ENCODE results near the gene GRN.
A peak's percentile ranks its signal among the peaks of the same experiment; 100 is the strongest.

GRN gene

GRCh38 chr17:44314524-44314868 is 30.6 kb upstream of the GRN start:
- DNase-seq (ENCODE audit: low read depth): no peak
- H3K4me3 ChIP-seq (replicated peaks; ENCODE audit: low read depth, low read length): no peak overlapping the region
- TF ChIP-seq CTCF (IDR thresholded peaks at IDR 0.05; ENCODE audit: low read length, missing control alignments): no peak

GRCh38 chr17:44314869-44315661 is 30.0 kb upstream of the GRN start:
- DNase-seq (ENCODE audit: low read depth): peak; percentile 31
- no peak for TF ChIP-seq CTCF (IDR thresholded peaks at IDR 0.05; ENCODE audit: low read length, missing control alignments)
- peak overlapping the region; percentile 27 for H3K4me3 ChIP-seq (replicated peaks; ENCODE audit: low read depth, low read length)

- TF ChIP-seq CTCF (IDR thresholded peaks at IDR 0.05; ENCODE audit: low read length, missing control alignments): no peak
- H3K4me3 ChIP-seq (replicated peaks; ENCODE audit: low read depth, low read length): no peak overlapping the region
- DNase-seq (ENCODE audit: low read depth): no peak
Measured at GRCh38 chr17:44315760-44316731, 29.1 kb upstream of the GRN start.

- no peak overlapping the region for H3K4me3 ChIP-seq (replicated peaks; ENCODE audit: low read depth, low read length)
- TF ChIP-seq CTCF (IDR thresholded peaks at IDR 0.05; ENCODE audit: low read length, missing control alignments): no peak
- no peak for DNase-seq (ENCODE audit: low read depth)
Measured at GRCh38 chr17:44317545-44317944, 27.6 kb upstream of the GRN start.

- TF ChIP-seq CTCF (IDR thresholded peaks at IDR 0.05; ENCODE audit: low read length, missing control alignments): no peak
- DNase-seq (ENCODE audit: low read depth): no peak
- no peak overlapping the region for H3K4me3 ChIP-seq (replicated peaks; ENCODE audit: low read depth, low read length)
Measured at GRCh38 chr17:44318077-44318892, 26.8 kb upstream of the GRN start.

- DNase-seq (ENCODE audit: low read depth): no peak
- TF ChIP-seq CTCF (IDR thresholded peaks at IDR 0.05; ENCODE audit: low read length, missing control alignments): no peak
Measured at GRCh38 chr17:44320066-44320465, 25.0 kb upstream of the GRN start.

More at GRCh38 chr17:44320066-44320465, 25.0 kb upstream of the GRN start:
- H3K4me3 ChIP-seq (replicated peaks; ENCODE audit: low read depth, low read length): no peak overlapping the region
